GM12878 (cell line): ENCODE data around the gene ACD. TPM values are rescaled to one million over a fixed set of nuclear protein-coding genes. Genes with fewer than 3 reads are reported as not detected.

Source experiments
- ATAC-seq: fragments of 200-7000 bp; cut with Tn5 transposase; 3 replicates; pipeline ENCODE4 v1.9.1; 2020; ENCODE audit warnings: mild to moderate bottlenecking, moderate library complexity
- BruUV-seq: library from RNA; stranded (reverse); fragments of 400-500 nt; replicated peaks from 2 replicates; lab custom pipeline; 2021; lab: Mats Ljungman, UMichigan
- CTCF ChIA-PET: fragments of 300-600 bp; sonication (Branson Sonifier 250); formaldehyde crosslinking; extraction: SDS; loops from one replicate; lab custom pipeline; 2021; ENCODE audit warnings: inconsistent platforms; lab: Yijun Ruan, JAX
- POLR2A ChIA-PET: fragments of 350-600 bp; formaldehyde crosslinking; extraction: SDS; loops from one replicate; lab custom pipeline; 2021; ENCODE audit warnings: inconsistent platforms; lab: Charles Lee
- RAD21 ChIA-PET: fragments of 300-600 bp; sonication (Branson Sonifier 250); formaldehyde crosslinking; loops from one replicate; lab custom pipeline; 2023; ENCODE audit warnings: antibody characterized with exemption; ENCODE audit not compliant: unreplicated experiment; lab: Charles Lee
- SMC1A ChIA-PET: fragments of 300-600 bp; sonication (Branson Sonifier 250); formaldehyde crosslinking; loops from one replicate; lab custom pipeline; 2023; ENCODE audit not compliant: unreplicated experiment, uncharacterized antibody; lab: Charles Lee
- DNase-seq: peaks from one replicate; pipeline ENCODE4 v3.0.0-alpha.2; 2011; ENCODE audit warnings: low read depth, low spot score
- FAIRE-seq: peaks from 3 replicates; lab custom pipeline; 2011; peaks lifted over from hg19 to GRCh38; lab: Jason Lieb, UNC
- H2AFZ ChIP-seq: 2 replicates; pipeline ENCODE4 v1.6.0; 2011; ENCODE audit warnings: low read depth, low read length, control low read depth; ENCODE audit not compliant: control insufficient read depth
- H3K27ac ChIP-seq: 2 replicates; pipeline ENCODE4 v1.5.1; 2011; ENCODE audit warnings: control low read depth; ENCODE audit not compliant: control insufficient read depth, insufficient read depth
- H3K27me3 ChIP-seq, 2 experiments: replicated peaks in 1 of 2; 2 replicates each; pipeline versions ENCODE4 v1.6.0 to v1.6.1; 2011; ENCODE audit warnings: low read length in 1 of 2; ENCODE audit not compliant: control insufficient read depth in 2 of 2, insufficient read depth in 2 of 2
- H3K36me3 ChIP-seq, 2 experiments: 2 replicates each; pipeline ENCODE4 v1.5.1; 2011; ENCODE audit warnings: low read length in 1 of 2; ENCODE audit not compliant: control insufficient read depth in 2 of 2, insufficient read depth in 2 of 2
- H3K4me1 ChIP-seq: 2 replicates; pipeline ENCODE4 v1.6.1; 2011; ENCODE audit warnings: mild to moderate bottlenecking, low read length, moderate library complexity, mixed read lengths; ENCODE audit not compliant: control insufficient read depth, insufficient read depth
- H3K4me2 ChIP-seq: 2 replicates; pipeline ENCODE4 v1.6.0; 2011; ENCODE audit warnings: control low read depth; ENCODE audit not compliant: control insufficient read depth, insufficient read depth
- H3K4me3 ChIP-seq: fragments of 200-600 bp; sonication (generic); 2 replicates; pipeline ENCODE4 v1.5.1; 2016
- H3K79me2 ChIP-seq: 2 replicates; pipeline ENCODE4 v1.6.0; 2011; ENCODE audit warnings: low read length; ENCODE audit not compliant: control insufficient read depth, insufficient read depth
- H3K9ac ChIP-seq: 2 replicates; pipeline ENCODE4 v1.8.0; 2011; ENCODE audit warnings: low read length, control low read depth, mixed read lengths; ENCODE audit not compliant: control insufficient read depth, insufficient read depth
- H3K9me3 ChIP-seq: replicated peaks from 3 replicates; pipeline ENCODE4 v1.5.1; 2011; ENCODE audit warnings: mild to moderate bottlenecking, low read length; ENCODE audit not compliant: control insufficient read depth, insufficient read depth
- H4K20me1 ChIP-seq: 2 replicates; pipeline ENCODE4 v1.6.0; 2011; ENCODE audit not compliant: control insufficient read depth, insufficient read depth
- BCLAF1 ChIP-seq: fragments of 450-650 bp; IDR thresholded peaks from 2 replicates; pipeline ENCODE4 v1.6.1; 2017; ENCODE audit warnings: antibody characterized with exemption, mild to moderate bottlenecking, moderate library complexity
- CHD1 ChIP-seq: IDR thresholded peaks from 2 replicates; pipeline ENCODE4 v1.6.1; 2012; ENCODE audit warnings: low read depth, low read length, improper control_type of control experiment
- HCFC1 ChIP-seq: fragments of 150-350 bp; IDR thresholded peaks from 2 replicates; pipeline ENCODE4 v1.6.1; 2014; ENCODE audit warnings: low read length
- HDAC2 ChIP-seq: fragments of 200-600 bp; sonication (generic); IDR thresholded peaks from 2 replicates; pipeline ENCODE4 v1.6.1; 2017
- KDM1A ChIP-seq: fragments of 200-600 bp; sonication (generic); IDR thresholded peaks from 2 replicates; pipeline ENCODE4 v1.6.1; 2016; ENCODE audit warnings: borderline replicate concordance
- MXI1 ChIP-seq: fragments of 150-350 bp; IDR thresholded peaks from 2 replicates; pipeline ENCODE4 v1.6.1; 2011; ENCODE audit warnings: low read depth, mild to moderate bottlenecking, inconsistent platforms, low read length, improper control_type of control experiment
- MYB ChIP-seq: fragments of 150-350 bp; IDR thresholded peaks from 2 replicates; pipeline ENCODE4 v1.6.1; 2014; ENCODE audit warnings: mild to moderate bottlenecking, low read depth, low read length, borderline replicate concordance
- NR2F1 ChIP-seq: fragments of 450-650 bp; conservative IDR thresholded peaks from 2 replicates; pipeline ENCODE4 v1.6.1; 2017; ENCODE audit warnings: mild to moderate bottlenecking
- NRF1 ChIP-seq: conservative IDR thresholded peaks from 2 replicates; pipeline ENCODE4 v1.6.1; 2011; ENCODE audit warnings: mild to moderate bottlenecking, low read depth, low read length, improper control_type of control experiment
- POLR2AphosphoS5 ChIP-seq: IDR thresholded peaks from 2 replicates; pipeline ENCODE4 v1.6.1; 2011; ENCODE audit warnings: mild to moderate bottlenecking, low read length, inconsistent platforms
- RUNX3 ChIP-seq: IDR thresholded peaks from 2 replicates; pipeline ENCODE4 v1.6.1; 2012; ENCODE audit warnings: low read length, inconsistent platforms
- SMARCA5 ChIP-seq: fragments of 450-650 bp; IDR thresholded peaks from 2 replicates; pipeline ENCODE4 v1.6.1; 2017; ENCODE audit warnings: mild to moderate bottlenecking
- SUPT20H ChIP-seq: IDR thresholded peaks from 2 replicates; pipeline ENCODE4 v1.6.1; 2011; ENCODE audit warnings: low read depth, mild to moderate bottlenecking, low read length, moderate library complexity, borderline replicate concordance; ENCODE audit not compliant: control insufficient read depth
- USF1 ChIP-seq: IDR thresholded peaks from 2 replicates; pipeline ENCODE4 v1.6.1; 2011; ENCODE audit warnings: borderline replicate concordance, low read depth, mild to moderate bottlenecking, moderate library complexity, mixed read lengths, low read length; ENCODE audit not compliant: insufficient read depth; ENCODE audit errors: extremely low read length
- USF2 ChIP-seq: IDR thresholded peaks from 2 replicates; pipeline ENCODE4 v1.6.1; 2011; ENCODE audit warnings: low read depth, low read length, improper control_type of control experiment, borderline replicate concordance
- YY1 ChIP-seq: IDR thresholded peaks from 2 replicates; pipeline ENCODE4 v1.6.1; 2011; ENCODE audit warnings: low read depth, mild to moderate bottlenecking, low read length
- ZBED1 ChIP-seq: IDR thresholded peaks from 2 replicates; pipeline ENCODE4 v1.6.1; 2016; ENCODE audit warnings: borderline replicate concordance
- ZBTB11 ChIP-seq: fragments of 450-650 bp; formaldehyde crosslinking; IDR thresholded peaks from 2 replicates; pipeline ENCODE4 v1.5.0; 2022; ENCODE audit warnings: mild to moderate bottlenecking, missing genetic modification characterization
- WGBS: methylation state at CpG from one replicate; pipeline ENCODE4 v1.1.6; 2016; ENCODE audit warnings: low lambda C conversion rate; ENCODE audit not compliant: insufficient replicate concordance, insufficient coverage; ENCODE audit errors: missing lambda C conversion rate; 5-methylcytosine and 5-hydroxymethylcytosine counted together
- in situ Hi-C: fragments of 300-500 bp; cut with MboI; formaldehyde crosslinking; loops from 9 replicates; pipeline ENCODE4 v1.14.3; 2018; ENCODE audit warnings: mixed read lengths
- intact Hi-C: fragments of 100-400 bp; cut with micrococcal nuclease; formaldehyde crosslinking; loops from one replicate; pipeline ENCODE4 v1.14.2; 2022; ENCODE audit not compliant: unreplicated experiment
- polyA plus RNA-seq, 11 experiments: library from polyadenylated mRNA; depleted of rRNA in 4 of 11; unstranded in 6 of 11; stranded (reverse) in 5 of 11; fragments of >200 nt; fragmentation: Nextera tagmentation in 4 of 11; fragmentation: Illumina TruSeq in 1 of 11; extraction: Ambion mirVana in 4 of 11; extraction: Trizol in 1 of 11; gene quantifications; 1 replicate in 1 of 11; 2 replicates in 10 of 11; pipeline versions ENCODE4 v1.2.1 to v1.2.3, GENCODE V29; 2011 to 2016; ENCODE audit warnings: inconsistent platforms in 2 of 11, missing spikeins in 2 of 11, low read depth in 1 of 11
- total RNA-seq, 4 experiments: library from RNA; depleted of rRNA in 3 of 4; stranded (reverse); fragments of >200 nt in 3 of 4; fragmentation: Illumina TruSeq in 1 of 4; extraction: Trizol in 1 of 4; gene quantifications; 2 replicates each; pipeline versions ENCODE4 v1.2.1 to v1.2.3, GENCODE V29; 2013 to 2021

Gene ACD
- total and polyA plus RNA-seq, 10 of the 15 experiments (the other 5 are each of a cell fraction or from before 2014, with no cell fraction given), result 2.9 to 46.7 (median 23.9) TPM

- CTCF ChIA-PET, result interaction anchor here (0.6 to 11.9 kb wide), 7 partner anchors 21 to 261 kb away, joined by 3 to 196 read pairs (median 5); partner anchors contain the start of genes CARMIL2 and CTCF
- POLR2A ChIA-PET, result interaction anchor here (1.1 kb wide), 1 partner anchor 144 kb away, joined by 3 read pairs; no protein-coding TSS in a partner anchor
- in situ Hi-C loops (no loop called here), intact Hi-C loops (loop anchor here (5.0 kb wide), 2 partner anchors 173 to 508 kb away; partner anchors contain the start of genes FBXL8 and TRADD)
- Histone ChIP-seq H2AFZ (no peak overlapping the region), H3K4me1 (peaks cover 30% of the 10 kb centered on the region), H4K20me1 (no peaks in the 10 kb centered on the region), H3K9ac (no peak overlapping the region), H3K9me3 (no peaks in the 10 kb centered on the region), H3K36me3 (no peaks in the 10 kb centered on the region), H3K27ac (no peak overlapping the region), H3K4me3 (no peak overlapping the region), H3K27me3 (no peaks in the 10 kb centered on the region), H3K4me2 (no peak overlapping the region)
- DNase-seq (no peak), ATAC-seq (no peak), FAIRE-seq (no peak)
- 91% methylated on average over 7 of the region's 7 CpGs for WGBS
- RAD21 ChIA-PET, result interaction anchor here (1.0 kb wide), 1 partner anchor 20 kb away, joined by 3 read pairs; the partner anchor contains the start of gene CARMIL2
- SMC1A ChIA-PET, result interaction anchor here (0.9 to 1.2 kb wide), 2 partner anchors 118 to 143 kb away, joined by 3 read pairs; no protein-coding TSS in a partner anchor
- no TSS peak for BruUV-seq
- TF ChIP-seq BCLAF1, result no peak
- TF ChIP-seq USF1, result no peak
- no peak for TF ChIP-seq SUPT20H
- no peak for TF ChIP-seq ZBTB11 (CRISPR knock-in tag)
- TF ChIP-seq HCFC1, result no peak
- no peak for TF ChIP-seq YY1
- no peak for TF ChIP-seq RUNX3
- TF ChIP-seq MXI1, result no peak
- no peak for TF ChIP-seq CHD1
- TF ChIP-seq USF2, result no peak
- TF ChIP-seq MYB, result no peak
- TF ChIP-seq KDM1A, result no peak
- no peak for TF ChIP-seq HDAC2
- TF ChIP-seq NR2F1, result no peak
- TF ChIP-seq NRF1, result no peak
- no peak for TF ChIP-seq SMARCA5
- no peak for TF ChIP-seq POLR2AphosphoS5
- TF ChIP-seq ZBED1, result no peak
- TF ChIP-seq, all 136 proteins: peak for 0
- H3K79me2 ChIP-seq, result peaks cover 2% of the 10 kb centered on the region
Observed at GRCh38 chr16:67664871-67665270, 4.8 kb upstream of the ACD start.
